H9 (cell line): ENCODE measurements around the gene C4orf51. TPM values are rescaled to one million over a fixed set of nuclear protein-coding genes. Genes with fewer than 3 reads are reported as not detected.
A peak's percentile ranks its signal among the peaks of the same experiment; 100 is the strongest.

Experiments used
- DNase-seq: peaks from one replicate; pipeline ENCODE4 v3.0.0-alpha.2; 2017
- H2AFZ ChIP-seq: one replicate; pipeline ENCODE4 v1.6.1; 2013; ENCODE audit warnings: mild to moderate bottlenecking, low read length, control low read depth, moderate library complexity
- H2AK5ac ChIP-seq: 2 replicates; pipeline ENCODE4 v1.6.1; 2013; ENCODE audit warnings: low read length, control low read depth, mixed read lengths; ENCODE audit not compliant: insufficient read length
- H2BK120ac ChIP-seq: one replicate; pipeline ENCODE4 v1.6.1; 2013; ENCODE audit warnings: low read depth, mild to moderate bottlenecking, low read length, control low read depth, inconsistent platforms; ENCODE audit not compliant: poor library complexity, severe bottlenecking
- H2BK12ac ChIP-seq: 2 replicates; pipeline ENCODE4 v1.6.1; 2013; ENCODE audit warnings: low read length, control low read depth, mixed read lengths, low read depth; ENCODE audit not compliant: insufficient read length
- H2BK15ac ChIP-seq: 2 replicates; pipeline ENCODE4 v1.6.1; 2013; ENCODE audit warnings: low read depth, low read length, control low read depth
- H2BK20ac ChIP-seq: one replicate; pipeline ENCODE4 v1.6.1; 2013; ENCODE audit warnings: low read depth, mild to moderate bottlenecking, low read length, control low read depth, inconsistent platforms; ENCODE audit not compliant: poor library complexity, severe bottlenecking
- H2BK5ac ChIP-seq: 2 replicates; pipeline ENCODE4 v1.6.1; 2013; ENCODE audit warnings: low read length, control low read depth, mixed read lengths; ENCODE audit not compliant: insufficient read length
- H3K14ac ChIP-seq: 2 replicates; pipeline ENCODE4 v1.6.1; 2013; ENCODE audit warnings: low read length, control low read depth; ENCODE audit not compliant: insufficient read depth
- H3K18ac ChIP-seq: 2 replicates; pipeline ENCODE4 v1.6.1; 2013; ENCODE audit warnings: low read depth, mild to moderate bottlenecking, mixed read lengths, low read length, control low read depth; ENCODE audit not compliant: insufficient read length
- H3K23ac ChIP-seq: 2 replicates; pipeline ENCODE4 v1.6.1; 2013; ENCODE audit warnings: low read length, control low read depth, mixed read lengths, low read depth; ENCODE audit not compliant: insufficient read length
- H3K23me2 ChIP-seq: 2 replicates; pipeline ENCODE4 v1.6.1; 2013; ENCODE audit warnings: low read depth, mild to moderate bottlenecking, mixed read lengths, low read length, control low read depth; ENCODE audit not compliant: insufficient read length, poor library complexity, severe bottlenecking
- H3K27ac ChIP-seq: 2 replicates; pipeline ENCODE4 v1.5.1; 2013; ENCODE audit warnings: low read length, control low read depth, mixed read lengths, low read depth; ENCODE audit not compliant: insufficient read length
- H3K27me3 ChIP-seq: 2 replicates; pipeline ENCODE4 v1.6.1; 2013; ENCODE audit warnings: low read length, control low read depth, inconsistent platforms; ENCODE audit not compliant: insufficient read depth
- H3K4ac ChIP-seq: 2 replicates; pipeline ENCODE4 v1.6.1; 2013; ENCODE audit warnings: low read depth, mild to moderate bottlenecking, control low read depth, inconsistent platforms, low read length, moderate library complexity
- H3K4me1 ChIP-seq: 2 replicates; pipeline ENCODE4 v1.6.1; 2013; ENCODE audit warnings: low read length, control low read depth, inconsistent platforms; ENCODE audit not compliant: insufficient read depth
- H3K4me2 ChIP-seq: 2 replicates; pipeline ENCODE4 v1.6.1; 2013; ENCODE audit warnings: low read length, control low read depth, mixed read lengths; ENCODE audit not compliant: insufficient read length, insufficient read depth
- H3K56ac ChIP-seq: 2 replicates; pipeline ENCODE4 v1.6.1; 2013; ENCODE audit warnings: low read depth, mild to moderate bottlenecking, mixed read lengths, low read length, control low read depth; ENCODE audit not compliant: insufficient read length
- H3K79me1 ChIP-seq: 2 replicates; pipeline ENCODE4 v1.6.1; 2013; ENCODE audit warnings: low read depth, mild to moderate bottlenecking, moderate library complexity, low read length, control low read depth, inconsistent platforms; ENCODE audit not compliant: insufficient read depth, poor library complexity, severe bottlenecking
- H3K79me2 ChIP-seq: 2 replicates; pipeline ENCODE4 v1.6.1; 2013; ENCODE audit warnings: low read length, control low read depth, inconsistent platforms; ENCODE audit not compliant: insufficient read depth
- H3K9ac ChIP-seq: 2 replicates; pipeline ENCODE4 v1.6.1; 2013; ENCODE audit warnings: low read length, control low read depth, mixed read lengths; ENCODE audit not compliant: insufficient read length; ENCODE audit errors: extremely low read depth
- H3K9me3 ChIP-seq: one replicate; pipeline ENCODE4 v1.6.1; 2013; ENCODE audit warnings: low read depth, low read length, inconsistent platforms; ENCODE audit not compliant: control insufficient read depth
- H3T11ph ChIP-seq: one replicate; pipeline ENCODE4 v1.6.1; 2013; ENCODE audit warnings: mild to moderate bottlenecking, low read length, control low read depth, inconsistent platforms
- H4K20me1 ChIP-seq: one replicate; pipeline ENCODE4 v1.6.1; 2013; ENCODE audit not compliant: control insufficient read depth, insufficient read length, insufficient read depth
- H4K5ac ChIP-seq: 2 replicates; pipeline ENCODE4 v1.6.1; 2013; ENCODE audit warnings: low read depth, mild to moderate bottlenecking, mixed read lengths, low read length, control low read depth; ENCODE audit not compliant: insufficient read length
- H4K8ac ChIP-seq: replicated peaks from 2 replicates; pipeline ENCODE4 v1.6.1; 2013; ENCODE audit warnings: low read length, control low read depth, mixed read lengths, low read depth; ENCODE audit not compliant: insufficient read length
- H4K91ac ChIP-seq: 2 replicates; pipeline ENCODE4 v1.6.1; 2013; ENCODE audit warnings: low read depth, mild to moderate bottlenecking, moderate library complexity, mixed read lengths, low read length, control low read depth; ENCODE audit not compliant: insufficient read length
- H3K27ac Mint-ChIP-seq, 3 experiments: 2 replicates in 2 of 3; 3 replicates in 1 of 3; pipeline ENCODE4 v1.8.0; 2020 to 2021; ENCODE audit warnings: mixed read lengths in 3 of 3, mild to moderate bottlenecking in 1 of 3, moderate library complexity in 1 of 3
- H3K27me3 Mint-ChIP-seq: 2 replicates; pipeline ENCODE4 v1.8.0; 2021; ENCODE audit warnings: low read depth, mild to moderate bottlenecking, moderate library complexity, mixed read lengths
- H3K36me3 Mint-ChIP-seq, 3 experiments: 2 replicates in 2 of 3; 3 replicates in 1 of 3; pipeline ENCODE4 v1.8.0; 2020 to 2021; ENCODE audit warnings: low read depth in 3 of 3, mixed read lengths in 3 of 3; ENCODE audit not compliant: insufficient read depth in 1 of 3
- H3K4me1 Mint-ChIP-seq, 2 experiments: 2 replicates each; pipeline ENCODE4 v1.8.0; 2020; ENCODE audit warnings: mixed read lengths in 2 of 2
- H3K4me3 Mint-ChIP-seq, 2 experiments: 2 replicates in 1 of 2; 3 replicates in 1 of 2; pipeline ENCODE4 v1.8.0; 2020 to 2021; ENCODE audit warnings: mild to moderate bottlenecking in 2 of 2, mixed read lengths in 2 of 2, moderate library complexity in 1 of 2
- H3K9me3 Mint-ChIP-seq, 2 experiments: 2 replicates in 1 of 2; 3 replicates in 1 of 2; pipeline ENCODE4 v1.8.0; 2020; ENCODE audit warnings: mild to moderate bottlenecking in 2 of 2, mixed read lengths in 2 of 2, moderate library complexity in 1 of 2
- CTCF ChIP-seq: fragments of 200-600 bp; sonication (generic); conservative IDR thresholded peaks from 3 replicates; pipeline ENCODE4 v1.8.0; 2021; ENCODE audit warnings: antibody characterized with exemption, mild to moderate bottlenecking
- WGBS: extraction: QIAGEN DNeasy Blood & Tissue Kit; methylation state at CpG from one replicate; pipeline ENCODE4 v1.1.7; 2013; ENCODE audit warnings: missing lambda C conversion rate, low lambda C conversion rate, mixed read lengths; ENCODE audit not compliant: insufficient read length; ENCODE audit errors: extremely low coverage; 5-methylcytosine and 5-hydroxymethylcytosine counted together
- total RNA-seq: library from RNA; stranded (reverse); gene quantifications from 2 replicates; pipeline ENCODE4 v1.2.1, GENCODE V29; 2021

The C4orf51 gene
- total RNA-seq, 1 experiment from 2014 or later = 6.0 TPM

GRCh38 chr4:145732895-145733880 is 53.2 kb downstream of the C4orf51 start:
- Mint-ChIP-seq H3K9me3 (no peaks in the 10 kb centered on the region; a peak in 1 of 5 replicates), H3K27me3 (no peaks in the 10 kb centered on the region; the same call in 1 of the 2 replicates), H3K27ac (peak overlapping the region; percentile 91 to 94 (median 92)), H3K4me3 (peak overlapping the region; percentile 60 to 77), H3K36me3 (peaks cover 0 to 9% (median 3%) of the 10 kb centered on the region in 3 experiments; a peak in 2 of 7 replicates), H3K4me1 (peaks cover 34 to 35% of the 10 kb centered on the region in 2 experiments)
- H3K79me1 ChIP-seq = no peaks in the 10 kb centered on the region
- no peaks in the 10 kb centered on the region for H3K79me2 ChIP-seq
- H3K4me2 ChIP-seq = peak overlapping the region; percentile 45
- no peak overlapping the region for H3K23ac ChIP-seq
- no peak overlapping the region for H2BK15ac ChIP-seq
- H3T11ph ChIP-seq = no peak overlapping the region
- no peaks in the 10 kb centered on the region for H3K9me3 ChIP-seq
- peak overlapping the region; percentile 56 for H3K9ac ChIP-seq
- H4K8ac ChIP-seq = no peak overlapping the region
- no peak overlapping the region for H2AK5ac ChIP-seq
- H3K4ac ChIP-seq = no peak overlapping the region
- no peaks in the 10 kb centered on the region for H4K20me1 ChIP-seq
- peak overlapping the region; percentile 95 for H3K18ac ChIP-seq
- H4K91ac ChIP-seq = no peak overlapping the region
- H2AFZ ChIP-seq = no peak overlapping the region
- H3K23me2 ChIP-seq = no peaks in the 10 kb centered on the region
- no peak overlapping the region for H2BK120ac ChIP-seq
- no peak overlapping the region for H2BK20ac ChIP-seq
- H3K14ac ChIP-seq = peak overlapping the region; percentile 96
- no peak overlapping the region for H4K5ac ChIP-seq
- H3K27ac ChIP-seq = peak overlapping the region; percentile 49
- H3K56ac ChIP-seq = no peak overlapping the region
- no peaks in the 10 kb centered on the region; the same call in 1 of the 2 replicates for H3K27me3 ChIP-seq
- peak overlapping the region; percentile 5 for H2BK12ac ChIP-seq
- no CpG with 5 or more reads among the region's 81 CpGs for WGBS
- DNase-seq = peak; percentile 94
- no peak overlapping the region for H2BK5ac ChIP-seq
- TF ChIP-seq CTCF = no peak
- peaks cover 13% of the 10 kb centered on the region for H3K4me1 ChIP-seq
